ENCODE results near the gene YIPF2. TPM values are rescaled to one million over a fixed set of nuclear protein-coding genes. Genes with fewer than 3 reads are reported as not detected.

YIPF2 gene
- total RNA-seq, 1 donor from 2014 or later, result 69.5 TPM

- FAIRE-seq, result no peak
- Mint-ChIP-seq H3K27ac (ENCODE audit: unreplicated experiment) (no peak overlapping the region), H3K4me3 (ENCODE audit: unreplicated experiment) (no peak overlapping the region)
These were observed 46.4 kb downstream of the YIPF2 start for GRCh38 chr19:10882108-10882457.

GRCh38 chr19:10881403-10882107, 46.9 kb downstream of the YIPF2 start:
- H3K79me2 ChIP-seq (ENCODE audit: insufficient read depth, low read length), result peaks cover 86% of the 10 kb centered on the region
- no peaks in the 10 kb centered on the region for H3K9me3 ChIP-seq (ENCODE audit: insufficient read depth, low read depth, low read length)
- Mint-ChIP-seq H3K9me3 (ENCODE audit: unreplicated experiment) (no peaks in the 10 kb centered on the region), H3K27ac (ENCODE audit: unreplicated experiment) (no peak overlapping the region), H3K36me3 (ENCODE audit: low read depth, unreplicated experiment) (peaks cover 2% of the 10 kb centered on the region), H3K4me3 (ENCODE audit: unreplicated experiment) (no peak overlapping the region), H3K27me3 (ENCODE audit: low read depth, unreplicated experiment) (no peaks in the 10 kb centered on the region), H3K4me1 (ENCODE audit: low read depth, unreplicated experiment) (peaks cover 38% of the 10 kb centered on the region)
- H3K4me2 ChIP-seq (ENCODE audit: low read length), result no peak overlapping the region
- peaks cover 88% of the 10 kb centered on the region for H4K20me1 ChIP-seq (ENCODE audit: insufficient read depth, low read length)
- DNase-seq (ENCODE audit: low read depth) (no peak), FAIRE-seq (no peak)
- no peak overlapping the region for H3K4me3 ChIP-seq (ENCODE audit: insufficient read depth, low read depth, low read length)
- no peak overlapping the region for H3K9ac ChIP-seq (ENCODE audit: low read length)
- H3K27ac ChIP-seq (ENCODE audit: low read depth, low read length), result no peak overlapping the region
- TF ChIP-seq EZH2 (IDR thresholded peaks at IDR 0.05; ENCODE audit: insufficient read depth, low read length) (no peak), CTCF (IDR thresholded peaks at IDR 0.05; ENCODE audit: insufficient read depth, low read depth, low read length) (no peak)
- H3K27me3 ChIP-seq (ENCODE audit: insufficient read depth, low read length), result no peaks in the 10 kb centered on the region
- no peak overlapping the region for H2AFZ ChIP-seq (ENCODE audit: low read depth, low read length)
- H3K4me1 ChIP-seq (ENCODE audit: insufficient read depth, low read length), result peaks cover 12% of the 10 kb centered on the region
- no peaks in the 10 kb centered on the region for H3K36me3 ChIP-seq (ENCODE audit: insufficient read depth, low read length)

More at GRCh38 chr19:10882108-10882457, 46.4 kb downstream of the YIPF2 start:
- Histone ChIP-seq H3K79me2 (ENCODE audit: insufficient read depth, low read length) (peaks cover 86% of the 10 kb centered on the region), H2AFZ (ENCODE audit: low read depth, low read length) (no peak overlapping the region), H3K4me1 (ENCODE audit: insufficient read depth, low read length) (peaks cover 12% of the 10 kb centered on the region), H3K36me3 (ENCODE audit: insufficient read depth, low read length) (no peaks in the 10 kb centered on the region), H3K9ac (ENCODE audit: low read length) (no peak overlapping the region), H4K20me1 (ENCODE audit: insufficient read depth, low read length) (peaks cover 88% of the 10 kb centered on the region), H3K4me2 (ENCODE audit: low read length) (no peak overlapping the region), H3K4me3 (ENCODE audit: insufficient read depth, low read depth, low read length) (no peak overlapping the region), H3K9me3 (ENCODE audit: insufficient read depth, low read depth, low read length) (no peaks in the 10 kb centered on the region), H3K27ac (ENCODE audit: low read depth, low read length) (no peak overlapping the region), H3K27me3 (ENCODE audit: insufficient read depth, low read length) (no peaks in the 10 kb centered on the region)
- Mint-ChIP-seq H3K4me1 (ENCODE audit: low read depth, unreplicated experiment) (peaks cover 33% of the 10 kb centered on the region), H3K36me3 (ENCODE audit: low read depth, unreplicated experiment) (peaks cover 2% of the 10 kb centered on the region), H3K9me3 (ENCODE audit: unreplicated experiment) (no peaks in the 10 kb centered on the region), H3K27me3 (ENCODE audit: low read depth, unreplicated experiment) (no peaks in the 10 kb centered on the region)
- TF ChIP-seq CTCF (IDR thresholded peaks at IDR 0.05; ENCODE audit: insufficient read depth, low read depth, low read length) (no peak), EZH2 (IDR thresholded peaks at IDR 0.05; ENCODE audit: insufficient read depth, low read length) (no peak)
- no peak for DNase-seq (ENCODE audit: low read depth)

- H3K4me2 ChIP-seq (ENCODE audit: low read length), result peak overlapping the region; percentile 15
These were observed 50.2 kb downstream of the YIPF2 start for GRCh38 chr19:10878253-10878652.

More at GRCh38 chr19:10878253-10878652, 50.2 kb downstream of the YIPF2 start:
- H3K79me2 ChIP-seq (ENCODE audit: insufficient read depth, low read length), result peaks cover 92% of the 10 kb centered on the region
- Mint-ChIP-seq H3K36me3 (ENCODE audit: low read depth, unreplicated experiment) (peaks cover 2% of the 10 kb centered on the region), H3K27me3 (ENCODE audit: low read depth, unreplicated experiment) (no peaks in the 10 kb centered on the region), H3K4me3 (ENCODE audit: unreplicated experiment) (no peak overlapping the region), H3K27ac (ENCODE audit: unreplicated experiment) (peak overlapping the region; percentile 20), H3K9me3 (ENCODE audit: unreplicated experiment) (no peaks in the 10 kb centered on the region), H3K4me1 (ENCODE audit: low read depth, unreplicated experiment) (peaks cover 35% of the 10 kb centered on the region)
- no peak overlapping the region for H3K9ac ChIP-seq (ENCODE audit: low read length)
- no peak overlapping the region for H3K4me3 ChIP-seq (ENCODE audit: insufficient read depth, low read depth, low read length)
- H3K4me1 ChIP-seq (ENCODE audit: insufficient read depth, low read length), result peaks cover 3% of the 10 kb centered on the region
- FAIRE-seq, result no peak
- H3K36me3 ChIP-seq (ENCODE audit: insufficient read depth, low read length), result no peaks in the 10 kb centered on the region
- H3K27me3 ChIP-seq (ENCODE audit: insufficient read depth, low read length), result no peaks in the 10 kb centered on the region
- no peak overlapping the region for H2AFZ ChIP-seq (ENCODE audit: low read depth, low read length)
- no peak for DNase-seq (ENCODE audit: low read depth)
- H3K27ac ChIP-seq (ENCODE audit: low read depth, low read length), result no peak overlapping the region
- peaks cover 77% of the 10 kb centered on the region for H4K20me1 ChIP-seq (ENCODE audit: insufficient read depth, low read length)
- no peaks in the 10 kb centered on the region for H3K9me3 ChIP-seq (ENCODE audit: insufficient read depth, low read depth, low read length)
- TF ChIP-seq CTCF (IDR thresholded peaks at IDR 0.05; ENCODE audit: insufficient read depth, low read depth, low read length) (no peak), EZH2 (IDR thresholded peaks at IDR 0.05; ENCODE audit: insufficient read depth, low read length) (no peak)

All from astrocyte (in vitro differentiated cells and primary cell).